ENCODE data around the gene ADCY4. TPM values are rescaled to one million over a fixed set of nuclear protein-coding genes. Genes with fewer than 3 reads are reported as not detected.

The ADCY4 gene
- total RNA-seq, 3 donors from 2014 or later, result 0.43 to 0.76 (median 0.53) TPM

- no peaks in the 10 kb centered on the region for H3K36me3 Mint-ChIP-seq (ENCODE audit: insufficient read depth)
- peaks cover 37% of the 10 kb centered on the region for H3K27me3 Mint-ChIP-seq (ENCODE audit: low read depth)
- H3K4me1 Mint-ChIP-seq (ENCODE audit: low read depth), result peaks cover 27% of the 10 kb centered on the region
- no peak for DNase-seq
- no peak for ATAC-seq
- no peak overlapping the region for H3K4me3 Mint-ChIP-seq
- H3K9me3 Mint-ChIP-seq, result no peaks in the 10 kb centered on the region
Measured at GRCh38 chr14:24369907-24370687, 35.2 kb upstream of the ADCY4 start.

- no peak for ATAC-seq
- Mint-ChIP-seq H3K9me3 (no peaks in the 10 kb centered on the region), H3K27me3 (ENCODE audit: low read depth) (peaks cover 39% of the 10 kb centered on the region), H3K4me3 (peak overlapping the region; percentile 38), H3K36me3 (ENCODE audit: insufficient read depth) (no peaks in the 10 kb centered on the region), H3K4me1 (ENCODE audit: low read depth) (peaks cover 27% of the 10 kb centered on the region)
- no peak for DNase-seq
Measured at GRCh38 chr14:24369463-24369862, 34.6 kb upstream of the ADCY4 start.

DNA sequence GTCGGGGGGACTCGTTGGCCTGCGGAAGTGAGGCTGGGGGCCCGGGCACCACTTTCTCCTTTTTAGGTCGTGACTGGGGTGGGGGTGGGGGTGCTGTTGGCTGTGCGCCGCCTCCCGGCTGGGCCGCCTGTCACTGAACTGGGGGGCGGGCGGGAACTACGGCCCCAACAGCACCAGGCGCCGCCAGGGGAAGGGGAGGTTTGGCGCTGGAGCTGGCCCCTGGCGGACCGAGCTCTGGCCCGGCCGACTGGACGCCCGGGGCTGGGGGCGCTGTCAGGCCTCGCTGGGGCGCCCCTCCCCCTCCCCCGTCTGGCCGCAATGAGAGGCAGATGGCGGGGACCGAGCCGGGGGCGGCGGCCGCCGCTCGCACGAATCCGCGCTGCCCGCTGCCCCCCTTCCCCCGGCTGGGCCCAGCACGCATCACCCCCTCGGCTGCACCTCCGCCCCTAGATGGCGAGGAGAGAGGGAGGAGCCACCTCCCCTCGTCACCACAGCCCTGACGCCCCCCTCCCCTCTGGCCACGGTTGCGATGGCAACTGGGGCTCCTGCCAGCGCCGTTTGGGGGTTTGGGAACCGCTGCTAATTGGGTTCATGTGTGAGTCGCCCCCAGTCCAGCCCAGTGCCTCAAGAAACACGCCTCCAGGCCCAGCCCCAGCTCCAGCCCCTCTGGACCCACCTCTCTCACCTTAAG lies 33.8 kb upstream of the ADCY4 start:
- Mint-ChIP-seq H3K27me3 (ENCODE audit: low read depth) (peaks cover 40% of the 10 kb centered on the region), H3K4me3 (no peak overlapping the region), H3K36me3 (ENCODE audit: insufficient read depth) (no peaks in the 10 kb centered on the region), H3K4me1 (ENCODE audit: low read depth) (peaks cover 27% of the 10 kb centered on the region), H3K9me3 (no peaks in the 10 kb centered on the region)
- peak; percentile 17 to 31 for ATAC-seq
- DNase-seq, result no peak

- Mint-ChIP-seq H3K9me3 (no peaks in the 10 kb centered on the region), H3K36me3 (ENCODE audit: insufficient read depth) (no peaks in the 10 kb centered on the region), H3K27me3 (ENCODE audit: low read depth) (peaks cover 41% of the 10 kb centered on the region), H3K4me1 (ENCODE audit: low read depth) (peaks cover 27% of the 10 kb centered on the region), H3K4me3 (no peak overlapping the region)
- DNase-seq (no peak), ATAC-seq (no peak)
Measured at GRCh38 chr14:24368212-24368561, 33.3 kb upstream of the ADCY4 start.

GRCh38 chr14:24367514-24368211 lies 32.8 kb upstream of the ADCY4 start, which contains the start of gene NFATC4:
Gene NFATC4, plus strand, starts transcription at chr14:24368184. Its CDS starts 157 bp downstream, at chr14:24368341.
- Mint-ChIP-seq H3K9me3 (no peaks in the 10 kb centered on the region), H3K36me3 (ENCODE audit: insufficient read depth) (no peaks in the 10 kb centered on the region), H3K4me3 (peak within 1 kb of the TSS; percentile 56), H3K27me3 (ENCODE audit: low read depth) (peaks cover 44% of the 10 kb centered on the region), H3K4me1 (ENCODE audit: low read depth) (peaks cover 27% of the 10 kb centered on the region)
- DNase-seq (no peak), ATAC-seq (no peak)

GRCh38 chr14:24366721-24367513 lies 32.0 kb upstream of the ADCY4 start:
- Mint-ChIP-seq H3K27me3 (ENCODE audit: low read depth) (peaks cover 50% of the 10 kb centered on the region), H3K4me1 (ENCODE audit: low read depth) (peaks cover 27% of the 10 kb centered on the region), H3K9me3 (no peaks in the 10 kb centered on the region), H3K4me3 (peak overlapping the region; percentile 56), H3K36me3 (ENCODE audit: insufficient read depth) (no peaks in the 10 kb centered on the region)
- peak; percentile 21 to 35 for ATAC-seq
- DNase-seq, result no peak

DNA sequence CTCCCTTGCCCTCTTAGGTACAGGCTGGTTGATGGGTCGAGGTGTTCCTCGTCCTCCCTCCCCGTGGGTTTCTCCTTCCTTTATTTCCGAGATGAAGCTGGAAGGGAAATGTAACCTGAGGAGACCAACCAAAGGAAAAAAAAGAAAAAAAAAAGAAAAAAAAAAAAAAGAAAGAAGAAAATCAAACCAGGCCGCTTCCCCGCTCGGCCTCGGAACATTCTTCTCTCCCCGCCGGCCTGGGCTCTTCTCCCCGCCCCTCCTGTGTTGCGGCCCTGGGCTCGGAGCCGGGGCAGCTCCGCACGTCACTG lies 31.5 kb upstream of the ADCY4 start:
- peaks cover 27% of the 10 kb centered on the region for H3K4me1 Mint-ChIP-seq (ENCODE audit: low read depth)
- ATAC-seq (no peak), DNase-seq (no peak)
- no peaks in the 10 kb centered on the region for H3K36me3 Mint-ChIP-seq (ENCODE audit: insufficient read depth)
- H3K9me3 Mint-ChIP-seq, result no peaks in the 10 kb centered on the region
- peak overlapping the region; percentile 42 for H3K4me3 Mint-ChIP-seq
- peaks cover 53% of the 10 kb centered on the region for H3K27me3 Mint-ChIP-seq (ENCODE audit: low read depth)

GRCh38 chr14:24365600-24366412 lies 30.9 kb upstream of the ADCY4 start:
- H3K4me3 Mint-ChIP-seq, result peak overlapping the region; percentile 44
- H3K4me1 Mint-ChIP-seq (ENCODE audit: low read depth), result peaks cover 27% of the 10 kb centered on the region
- DNase-seq (peak; percentile 61), ATAC-seq (peak; percentile 67 to 71)
- H3K9me3 Mint-ChIP-seq, result no peaks in the 10 kb centered on the region
- H3K36me3 Mint-ChIP-seq (ENCODE audit: insufficient read depth), result no peaks in the 10 kb centered on the region
- H3K27me3 Mint-ChIP-seq (ENCODE audit: low read depth), result peaks cover 54% of the 10 kb centered on the region

DNA sequence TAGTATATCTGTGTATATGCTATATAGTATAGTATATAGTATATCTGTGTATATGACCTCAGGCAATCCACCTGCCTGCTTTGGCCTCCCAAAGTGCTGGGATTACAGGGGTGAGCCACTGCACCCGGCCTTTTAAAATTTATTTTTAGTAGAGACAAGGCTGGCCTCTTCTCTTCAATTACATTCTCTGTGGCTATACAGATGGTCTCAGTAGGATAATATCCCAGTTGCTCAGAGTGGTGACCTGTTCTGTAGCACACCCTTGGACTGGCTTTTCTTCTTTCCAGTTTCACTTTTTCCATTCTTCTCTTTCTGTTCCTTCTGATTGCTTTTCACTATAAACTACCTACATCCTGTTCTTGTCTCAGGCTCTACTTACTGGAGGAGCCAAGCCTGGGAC lies 30.0 kb upstream of the ADCY4 start:
- Mint-ChIP-seq H3K9me3 (no peaks in the 10 kb centered on the region), H3K4me3 (no peak overlapping the region), H3K27me3 (ENCODE audit: low read depth) (peaks cover 57% of the 10 kb centered on the region), H3K36me3 (ENCODE audit: insufficient read depth) (no peaks in the 10 kb centered on the region), H3K4me1 (ENCODE audit: low read depth) (peaks cover 27% of the 10 kb centered on the region)
- no peak for DNase-seq
- ATAC-seq, result no peak

- H3K9me3 Mint-ChIP-seq, result no peaks in the 10 kb centered on the region
- H3K36me3 Mint-ChIP-seq (ENCODE audit: insufficient read depth), result no peaks in the 10 kb centered on the region
- no peak for ATAC-seq
- H3K4me3 Mint-ChIP-seq, result no peak overlapping the region
- H3K4me1 Mint-ChIP-seq (ENCODE audit: low read depth), result peaks cover 24% of the 10 kb centered on the region
- H3K27me3 Mint-ChIP-seq (ENCODE audit: low read depth), result peaks cover 55% of the 10 kb centered on the region
- no peak for DNase-seq
Measured at GRCh38 chr14:24363401-24363800, 28.5 kb upstream of the ADCY4 start.

- no peak overlapping the region for H3K4me3 Mint-ChIP-seq
- peaks cover 16% of the 10 kb centered on the region for H3K4me1 Mint-ChIP-seq (ENCODE audit: low read depth)
Measured at GRCh38 chr14:24362241-24362960, 27.5 kb upstream of the ADCY4 start.

DNA sequence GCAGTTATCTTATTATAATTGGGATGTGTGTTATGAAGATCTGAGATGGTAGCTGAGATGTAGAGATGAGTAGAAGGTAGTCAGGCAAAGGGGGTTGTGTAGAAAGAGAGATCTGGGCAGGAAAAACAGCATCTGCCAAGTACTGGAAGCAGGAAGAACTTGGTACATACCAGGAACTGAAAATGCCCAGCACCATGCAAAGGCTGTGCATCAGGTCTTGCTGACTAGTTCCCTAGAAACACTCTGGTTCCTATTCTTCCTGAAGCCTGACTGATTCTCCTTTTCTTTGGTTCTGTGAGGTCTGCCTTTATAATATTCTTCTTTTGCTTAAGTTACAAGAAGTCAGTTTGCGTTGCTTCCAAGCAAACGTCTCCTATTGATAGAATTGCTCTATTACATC lies 26.5 kb upstream of the ADCY4 start:
- peaks cover 45% of the 10 kb centered on the region for H3K27me3 Mint-ChIP-seq (ENCODE audit: low read depth)
- no peak overlapping the region for H3K4me3 Mint-ChIP-seq
- H3K36me3 Mint-ChIP-seq (ENCODE audit: insufficient read depth), result no peaks in the 10 kb centered on the region
- ATAC-seq (no peak), DNase-seq (no peak)
- H3K9me3 Mint-ChIP-seq, result no peaks in the 10 kb centered on the region
- H3K4me1 Mint-ChIP-seq (ENCODE audit: low read depth), result peaks cover 8% of the 10 kb centered on the region

More at GRCh38 chr14:24362241-24362960, 27.5 kb upstream of the ADCY4 start:
- Mint-ChIP-seq H3K36me3 (ENCODE audit: insufficient read depth) (no peaks in the 10 kb centered on the region), H3K27me3 (ENCODE audit: low read depth) (peaks cover 53% of the 10 kb centered on the region), H3K9me3 (no peaks in the 10 kb centered on the region)
- no peak for DNase-seq
- ATAC-seq, result no peak

- H3K27me3 Mint-ChIP-seq (ENCODE audit: low read depth), result peaks cover 37% of the 10 kb centered on the region
- H3K4me3 Mint-ChIP-seq, result no peak overlapping the region
- no peak for DNase-seq
- no peak for ATAC-seq
- no peaks in the 10 kb centered on the region for H3K36me3 Mint-ChIP-seq (ENCODE audit: insufficient read depth)
- no peaks in the 10 kb centered on the region for H3K9me3 Mint-ChIP-seq
- no peaks in the 10 kb centered on the region for H3K4me1 Mint-ChIP-seq (ENCODE audit: low read depth)
Measured at GRCh38 chr14:24360281-24360680, 25.4 kb upstream of the ADCY4 start.
